Measurements from ENCODE around the gene ITGA7. TPM values are rescaled to one million over a fixed set of nuclear protein-coding genes. Genes with fewer than 3 reads are reported as not detected.

Gene ITGA7
- total RNA-seq, 1 experiment from 2014 or later: 7.8 TPM

DNA sequence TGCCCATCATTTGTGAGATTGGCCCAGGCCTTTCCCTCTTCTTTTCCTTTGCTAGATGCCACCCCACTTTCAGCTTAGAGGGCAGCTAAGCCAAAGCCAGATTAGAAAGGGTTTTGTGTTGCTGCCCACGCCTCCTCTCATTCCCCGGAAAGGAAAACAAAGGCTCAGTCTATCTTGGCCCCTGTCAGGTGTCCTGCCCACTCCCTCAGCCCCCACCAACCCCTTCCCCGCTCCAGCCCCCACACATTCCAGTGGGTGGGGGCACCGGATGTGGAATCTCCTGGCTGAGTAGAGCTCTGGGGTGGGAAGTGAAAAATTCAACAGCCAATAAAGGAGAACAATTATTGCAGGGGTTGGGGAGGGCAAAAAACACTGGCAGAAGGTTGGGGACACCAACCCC lies 10.3 kb upstream of the ITGA7 start:
- DNase-seq (ENCODE audit: low spot score): peak; percentile 64

- peak; percentile 75 for DNase-seq (ENCODE audit: low spot score)
Observed at GRCh38 chr12:55717011-55718007, 9.6 kb upstream of the ITGA7 start.

- no peak for DNase-seq (ENCODE audit: low spot score)
Observed at GRCh38 chr12:55716582-55716957, 8.9 kb upstream of the ITGA7 start.

DNA sequence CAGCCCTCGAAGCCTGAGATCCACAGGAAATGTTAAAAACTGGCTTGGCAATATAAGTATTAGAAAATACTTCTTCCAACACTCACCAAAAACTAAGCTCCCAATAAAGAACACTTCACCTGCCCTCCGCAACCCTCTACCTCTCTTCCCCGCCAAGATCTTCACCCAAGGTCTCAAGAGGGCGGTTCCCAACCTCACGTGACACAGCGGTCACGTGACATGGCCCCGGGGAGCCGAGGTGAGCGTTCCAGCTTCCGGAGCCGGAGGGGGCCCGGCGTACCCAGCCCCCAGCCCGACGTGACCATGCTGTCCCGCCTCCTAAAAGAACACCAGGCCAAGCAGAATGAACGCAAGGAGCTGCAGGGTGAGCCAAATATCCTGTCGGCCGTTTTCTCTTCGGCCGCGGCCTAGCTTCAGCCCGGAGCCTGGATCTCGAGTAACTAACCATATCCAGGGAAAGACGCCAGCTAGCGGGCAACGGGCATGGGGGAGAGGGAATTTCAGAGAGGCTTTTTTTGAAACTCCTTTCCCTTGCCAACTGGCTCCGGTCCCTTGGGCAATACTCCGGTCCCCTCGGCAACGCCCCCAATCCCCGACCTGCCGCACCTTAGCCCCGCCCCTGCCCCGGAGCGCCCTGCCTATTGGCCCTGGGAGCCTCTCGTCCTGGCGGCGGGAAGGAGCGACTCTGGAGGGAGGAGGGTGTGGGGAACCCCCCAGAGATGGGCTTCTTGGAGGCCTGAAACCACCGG lies 8.3 kb upstream of the ITGA7 start, which contains the start of gene BLOC1S1:
Gene BLOC1S1, plus strand, starts transcription at position 214 of the 749 bp plus-strand sequence. Its CDS starts 6 bp downstream, at position 220.
- peak; percentile 84 for DNase-seq (ENCODE audit: low spot score)

- no peak for DNase-seq (ENCODE audit: low spot score)
Observed at GRCh38 chr12:55715169-55715764, 7.6 kb upstream of the ITGA7 start.

DNA sequence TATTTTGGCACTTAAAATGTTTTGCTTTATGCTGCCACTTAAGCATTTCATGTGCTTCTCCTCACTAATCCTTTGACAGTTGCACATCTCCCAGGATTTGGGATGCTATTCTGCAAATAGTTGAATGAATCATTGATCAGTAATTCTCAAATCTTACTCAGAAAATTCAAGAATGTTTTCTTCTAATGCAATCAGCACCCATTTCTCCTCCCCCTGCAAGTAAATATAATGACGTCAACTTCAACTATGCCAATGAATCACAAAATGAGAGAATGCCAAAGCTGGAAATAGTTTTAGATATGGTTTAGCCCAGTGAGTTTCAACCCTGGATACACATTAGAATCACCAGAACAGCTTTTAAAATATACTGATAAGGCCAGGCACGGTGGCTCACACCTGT lies 6.0 kb upstream of the ITGA7 start:
- no peak for DNase-seq (ENCODE audit: low spot score)

DNA sequence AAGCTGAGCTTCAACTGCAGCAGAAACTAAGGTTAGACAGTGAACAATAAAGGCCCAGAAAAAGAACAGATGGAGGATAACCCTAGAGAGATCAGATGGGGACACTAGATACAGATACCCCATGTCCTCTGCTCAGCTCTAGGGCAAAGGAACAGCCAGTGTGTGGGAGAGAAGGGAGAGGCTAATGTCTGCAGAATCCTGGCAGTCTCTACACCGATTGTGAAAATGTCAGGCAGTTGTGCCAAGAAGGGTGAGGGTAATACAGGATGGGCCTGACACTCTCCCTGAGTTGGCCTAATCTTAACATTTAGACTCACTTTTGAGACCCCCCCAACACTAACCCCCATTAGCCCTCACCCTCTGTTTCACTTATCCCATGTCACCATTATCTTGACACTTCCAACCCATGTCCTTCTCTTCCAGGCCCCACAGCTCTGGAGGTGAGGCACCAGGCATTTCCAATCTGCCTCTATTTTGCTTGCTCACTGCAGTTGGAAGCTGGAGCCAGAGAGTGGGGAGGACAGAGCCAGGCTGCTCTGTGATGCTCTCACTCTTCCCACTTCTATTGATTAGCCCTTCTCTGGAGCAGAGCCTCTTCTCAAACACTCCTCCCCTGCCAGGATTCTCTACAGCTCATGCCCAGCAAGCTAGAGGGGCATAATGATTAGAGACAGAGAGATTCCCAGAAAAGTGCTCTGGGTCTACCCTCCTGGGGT lies 5.2 kb upstream of the ITGA7 start:
- DNase-seq (ENCODE audit: low spot score): no peak

DNA sequence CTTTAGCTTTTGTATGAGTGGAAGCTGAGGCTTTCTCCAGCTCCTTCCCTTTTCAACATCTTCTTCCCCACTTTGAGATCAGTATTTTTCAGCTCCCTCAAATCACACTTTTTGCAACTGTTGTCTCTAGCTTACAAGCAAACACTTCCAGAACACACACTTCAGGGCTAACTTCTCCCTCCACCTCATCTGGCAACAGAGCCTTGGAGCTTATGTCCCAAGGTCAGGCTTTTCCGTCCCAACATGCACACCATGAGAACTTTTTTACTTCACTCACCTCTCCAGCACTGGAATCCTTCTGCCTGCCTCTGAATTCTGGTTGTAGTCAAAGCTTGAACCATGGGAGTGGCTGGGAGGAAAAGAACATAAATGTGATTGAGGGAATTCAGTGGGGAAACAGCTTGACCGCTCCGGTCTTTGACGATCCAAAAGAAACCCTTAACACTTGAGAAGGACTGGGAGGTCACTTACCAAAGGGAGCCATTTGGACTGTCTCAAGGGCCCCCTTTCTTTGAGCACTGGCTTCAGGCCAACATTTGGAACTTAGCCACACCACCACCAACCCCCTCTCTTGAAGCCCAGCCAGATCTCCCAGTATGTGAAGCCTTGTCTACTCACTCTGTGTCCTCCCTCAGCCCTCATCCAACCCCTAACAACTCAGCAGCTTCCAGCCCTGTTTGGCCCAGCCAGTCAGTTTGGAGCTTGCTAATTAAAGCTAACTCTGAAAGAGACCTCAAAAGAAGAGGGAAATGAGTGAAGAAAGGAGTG lies 4.3 kb upstream of the ITGA7 start:
- DNase-seq (ENCODE audit: low spot score): no peak

- no peak for DNase-seq (ENCODE audit: low spot score)
Observed at GRCh38 chr12:55708695-55709233, 1.1 kb upstream of the ITGA7 start.

- no peak for DNase-seq (ENCODE audit: low spot score)
Observed at GRCh38 chr12:55707219-55707671, 459 bp downstream of the ITGA7 start.

GRCh38 chr12:55706568-55707218 lies 1.0 kb downstream of the ITGA7 start:
- no peak for DNase-seq (ENCODE audit: low spot score)

DNA sequence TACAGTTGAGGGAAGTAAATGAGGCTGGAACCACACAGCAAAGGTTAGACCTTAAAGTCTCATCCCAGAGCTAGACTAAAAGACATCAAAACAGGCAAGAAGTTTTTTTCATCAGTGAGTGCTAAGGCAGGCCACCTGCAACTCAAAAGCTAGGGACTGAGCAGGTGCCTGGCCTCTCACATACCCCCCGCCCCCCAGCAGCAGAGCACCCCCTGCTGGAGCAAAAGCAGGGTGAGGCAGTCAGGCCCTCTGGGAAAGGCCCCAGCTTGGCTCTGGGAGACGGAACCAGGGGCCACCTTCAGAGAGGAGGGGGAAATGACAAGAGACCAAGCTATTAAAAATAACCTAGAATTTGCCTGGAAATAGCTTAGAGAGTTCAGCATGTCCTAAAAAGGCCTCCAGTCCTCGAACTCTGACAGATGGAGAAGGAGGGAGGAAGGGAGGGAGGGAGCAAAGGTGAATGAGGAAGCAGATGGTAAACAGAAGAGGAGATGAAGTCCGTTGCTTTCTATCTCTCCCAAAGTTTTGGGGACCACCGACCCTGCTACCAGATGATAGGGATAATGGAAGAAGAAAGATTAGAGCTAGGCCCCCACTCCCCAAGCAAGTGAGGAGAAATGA lies 1.8 kb downstream of the ITGA7 start:
- DNase-seq (ENCODE audit: low spot score): no peak

DNA sequence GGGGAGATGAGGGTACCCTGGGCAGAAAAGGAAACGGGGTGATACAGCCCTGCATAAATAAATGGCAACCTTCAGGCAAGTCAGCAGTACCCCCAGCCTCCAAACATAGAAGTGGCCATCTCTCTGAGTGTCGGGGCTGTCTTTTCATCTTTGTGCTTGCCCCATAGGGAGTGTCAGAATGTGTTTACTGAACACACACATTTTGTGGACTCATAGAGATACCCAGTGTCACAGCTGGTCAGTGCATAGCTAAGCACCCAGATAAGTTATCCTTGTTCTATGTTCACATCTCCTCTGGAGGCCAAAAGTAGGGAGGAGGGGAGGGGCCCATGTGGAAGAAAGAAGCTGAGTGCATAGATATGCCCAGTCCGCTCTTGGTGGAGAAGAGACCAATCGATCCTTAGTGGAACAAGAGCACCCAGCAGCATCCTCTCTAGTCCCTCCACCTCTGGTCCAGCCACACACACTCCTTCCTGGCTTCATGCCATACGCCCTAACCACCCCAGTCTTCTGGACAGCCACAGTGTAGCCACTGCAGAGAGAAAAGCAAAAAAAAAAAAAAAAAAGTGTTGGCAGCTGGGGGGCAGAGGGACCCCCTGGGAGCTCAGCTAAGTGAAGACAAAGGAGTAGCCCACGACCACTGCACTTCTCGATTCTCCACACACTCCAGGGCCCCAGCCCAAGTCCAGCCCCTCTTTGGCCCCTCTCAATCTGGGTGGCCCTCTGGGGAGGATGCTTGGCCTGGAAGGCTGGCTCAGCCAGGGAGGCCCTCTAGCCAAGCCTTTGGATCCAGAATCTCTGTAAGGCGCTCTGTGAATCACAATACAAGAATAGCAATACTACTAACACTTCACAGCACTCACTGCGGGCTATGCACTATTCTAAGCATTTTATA lies 2.6 kb downstream of the ITGA7 start:
- no peak for DNase-seq (ENCODE audit: low spot score)

GRCh38 chr12:55703901-55704761 lies 3.6 kb downstream of the ITGA7 start:
- DNase-seq (ENCODE audit: low spot score): no peak

DNA sequence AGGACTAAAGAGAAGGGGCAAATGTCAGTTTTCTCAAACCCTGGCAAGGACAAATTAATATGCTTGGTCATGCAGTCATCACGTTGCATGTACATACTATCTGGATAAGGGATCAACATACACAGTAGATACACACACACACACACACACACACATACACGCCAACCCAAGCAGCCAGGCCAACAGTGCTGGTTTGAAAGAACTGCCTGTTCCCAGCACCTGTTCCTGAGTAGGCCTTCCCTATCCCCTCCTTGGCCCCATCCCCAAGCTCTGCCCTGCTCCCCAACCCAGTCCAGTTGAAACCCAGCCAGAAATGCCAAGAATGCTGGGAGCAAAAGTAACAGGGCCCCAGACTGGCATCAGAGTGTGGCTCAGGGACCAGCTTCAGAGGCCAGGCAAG lies 4.4 kb downstream of the ITGA7 start:
- no peak for DNase-seq (ENCODE audit: low spot score)

- DNase-seq (ENCODE audit: low spot score): no peak
Observed at GRCh38 chr12:55702861-55703260, 4.8 kb downstream of the ITGA7 start.

DNA sequence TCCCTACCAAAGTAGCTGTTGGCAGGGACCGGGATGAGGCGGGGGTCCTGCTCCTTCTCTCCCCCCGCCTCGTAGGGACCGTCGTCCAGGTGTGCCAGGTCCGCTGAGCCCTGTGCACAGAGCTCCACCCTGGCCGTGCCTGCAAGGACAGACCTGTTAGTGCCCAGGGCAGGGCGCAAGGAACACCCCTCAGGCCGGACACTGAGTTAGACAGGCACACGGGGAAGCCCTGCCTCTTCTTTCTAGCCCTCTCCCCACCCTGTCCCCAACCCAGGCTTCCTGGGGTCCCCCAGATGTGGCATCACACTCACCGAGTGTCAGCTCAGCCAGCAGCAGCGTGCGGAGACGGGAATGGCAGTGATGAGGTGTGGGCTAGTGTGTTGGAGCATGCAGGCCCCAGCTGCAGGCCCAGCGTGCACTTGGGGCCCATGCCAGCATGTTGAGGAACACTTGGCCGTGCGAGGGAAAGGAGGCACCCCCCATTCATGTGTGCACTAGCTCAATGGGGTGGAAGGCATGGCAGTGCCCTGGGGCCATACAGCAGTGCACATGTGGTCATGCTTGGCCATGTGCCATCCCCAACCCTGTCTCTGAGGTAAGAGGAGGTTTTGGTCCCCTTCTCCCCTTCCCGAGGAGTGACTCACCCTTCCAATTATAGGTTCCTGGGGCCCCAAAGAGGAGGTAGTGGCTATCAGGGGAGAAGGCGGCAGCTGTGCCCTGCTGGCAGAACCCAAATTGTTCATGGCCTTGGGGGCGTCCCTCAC lies 7.3 kb downstream of the ITGA7 start:
- no peak for DNase-seq (ENCODE audit: low spot score)
